Keratinocyte (primary cell): ENCODE measurements around the gene MYRIP. TPM values are rescaled to one million over a fixed set of nuclear protein-coding genes. Genes with fewer than 3 reads are reported as not detected.

Experiments
- DNase-seq: peaks from one replicate; pipeline ENCODE4 v3.0.0-alpha.2; 2011; ENCODE audit warnings: low read depth, missing footprints, low spot score
- FAIRE-seq: peaks from 2 replicates; lab custom pipeline; 2011; peaks lifted over from hg19 to GRCh38; lab: Jason Lieb, UNC
- H2AFZ ChIP-seq: 2 replicates; pipeline ENCODE4 v1.6.0; 2012; ENCODE audit warnings: low read length, control low read depth, inconsistent platforms; ENCODE audit not compliant: control insufficient read depth
- H3K27ac ChIP-seq: 2 replicates; pipeline ENCODE4 v1.5.1; 2011; ENCODE audit warnings: low read length; ENCODE audit not compliant: control insufficient read depth, insufficient read depth
- H3K27me3 ChIP-seq: 3 replicates; pipeline ENCODE4 v1.6.0; 2011; ENCODE audit warnings: low read length; ENCODE audit not compliant: control insufficient read depth, insufficient read depth; ENCODE audit errors: extremely low read depth
- H3K36me3 ChIP-seq, 2 experiments: 2 replicates in 1 of 2; 3 replicates in 1 of 2; pipeline ENCODE4 v1.5.1; 2011; ENCODE audit warnings: low read length in 2 of 2, mild to moderate bottlenecking in 1 of 2; ENCODE audit not compliant: control insufficient read depth in 2 of 2, insufficient read depth in 2 of 2; ENCODE audit errors: extremely low read depth in 1 of 2
- H3K4me1 ChIP-seq: 3 replicates; pipeline ENCODE4 v1.5.1; 2011; ENCODE audit warnings: low read length; ENCODE audit not compliant: control insufficient read depth, insufficient read depth; ENCODE audit errors: extremely low read depth
- H3K4me2 ChIP-seq: 3 replicates; pipeline ENCODE4 v1.6.0; 2011; ENCODE audit warnings: low read depth, low read length; ENCODE audit not compliant: control insufficient read depth, insufficient read depth; ENCODE audit errors: extremely low read depth
- H3K4me3 ChIP-seq, 3 experiments: fragments of 200-600 bp in 1 of 3; sonication (generic) in 1 of 3; 2 replicates in 2 of 3; 3 replicates in 1 of 3; pipeline ENCODE4 v1.5.1; 2011 to 2016; ENCODE audit warnings: low read length in 3 of 3, mild to moderate bottlenecking in 3 of 3, control low read depth in 2 of 3, inconsistent platforms in 1 of 3, low read depth in 1 of 3, mixed read lengths in 1 of 3, mixed run types in 1 of 3, moderate library complexity in 1 of 3; ENCODE audit not compliant: control insufficient read depth in 2 of 3, insufficient read depth in 2 of 3; ENCODE audit errors: extremely low read depth in 1 of 3
- H3K79me2 ChIP-seq: 2 replicates; pipeline ENCODE4 v1.6.0; 2012; ENCODE audit warnings: low read length; ENCODE audit not compliant: control insufficient read depth, insufficient read depth
- H3K9ac ChIP-seq: 3 replicates; pipeline ENCODE4 v1.6.0; 2011; ENCODE audit warnings: low read length; ENCODE audit not compliant: control insufficient read depth, insufficient read depth; ENCODE audit errors: extremely low read depth
- H3K9me1 ChIP-seq: 3 replicates; pipeline ENCODE4 v1.6.0; 2011; ENCODE audit warnings: low read length; ENCODE audit not compliant: control insufficient read depth, insufficient read depth; ENCODE audit errors: extremely low read depth
- H3K9me3 ChIP-seq: 2 replicates; pipeline ENCODE4 v1.5.1; 2012; ENCODE audit warnings: low read depth, low read length; ENCODE audit not compliant: control insufficient read depth
- H4K20me1 ChIP-seq: 3 replicates; pipeline ENCODE4 v1.6.0; 2011; ENCODE audit warnings: low read length; ENCODE audit not compliant: control insufficient read depth, insufficient read depth; ENCODE audit errors: extremely low read depth
- CTCF ChIP-seq, 3 experiments: IDR thresholded peaks in 1 of 3; conservative IDR thresholded peaks in 1 of 3; optimal IDR thresholded peaks in 1 of 3; 2 replicates in 2 of 3; 3 replicates in 1 of 3; pipeline versions ENCODE3 to v1.5.1; 2011; ENCODE audit warnings: low read length in 3 of 3, mild to moderate bottlenecking in 3 of 3, moderate library complexity in 2 of 3, control low read depth in 1 of 3, inconsistent platforms in 1 of 3; ENCODE audit not compliant: insufficient read depth in 2 of 3; ENCODE audit errors: extremely low read depth in 1 of 3
- EZH2 ChIP-seq: IDR thresholded peaks from one replicate; pipeline ENCODE4 v1.6.1; 2012; ENCODE audit warnings: inconsistent platforms, mild to moderate bottlenecking, low read length, moderate library complexity
- dilution Hi-C: fragments of 300-500 bp; cut with MboI; formaldehyde crosslinking; loops from one replicate; pipeline ENCODE4 v1.7.0; 2020; ENCODE audit warnings: low sequenced_read_pairs; ENCODE audit not compliant: extremely low pct_ligation_motif_present
- polyA plus RNA-seq, 5 experiments: library from polyadenylated mRNA; depleted of rRNA in 3 of 5; stranded (reverse) in 3 of 5; stranded (forward) in 1 of 5; unstranded in 1 of 5; fragments of >200 nt; gene quantifications; 1 replicate in 1 of 5; 2 replicates in 3 of 5; 3 replicates in 1 of 5; pipeline versions ENCODE4 v1.2.1 to v1.2.3, GENCODE V29; 2011 to 2012; ENCODE audit warnings: missing spikeins in 2 of 5, low read depth in 1 of 5, low replicate concordance in 1 of 5

MYRIP gene
- polyA plus RNA-seq, 1 donor (not counting 4 experiments of a cell fraction or from before 2014, with no cell fraction given): 0.01 TPM

GRCh38 chr3:40249168-40249567 is 439.8 kb downstream of the MYRIP start:
- dilution Hi-C loops: no loop called here
- no peak for FAIRE-seq

GRCh38 chr3:40254491-40254890 is 445.1 kb downstream of the MYRIP start:
- dilution Hi-C loops: no loop called here
- H3K9me1 ChIP-seq: no peaks in the 10 kb centered on the region
- H3K9ac ChIP-seq: no peak overlapping the region
- no peaks in the 10 kb centered on the region for H3K36me3 ChIP-seq
- no peaks in the 10 kb centered on the region for H3K27me3 ChIP-seq
- H3K9me3 ChIP-seq: no peaks in the 10 kb centered on the region
- no peak overlapping the region for H3K4me2 ChIP-seq
- FAIRE-seq: no peak
- no peak for TF ChIP-seq CTCF (optimal IDR thresholded peaks at IDR 0.05 in 1 of 3, IDR thresholded peaks at IDR 0.05 in 1 of 3, conservative IDR thresholded peaks at IDR 0.05 in 1 of 3; ENCODE audit: extremely low read depth in 1 of 3, insufficient read depth in 2 of 3, low read length in 3 of 3)
- no peak for TF ChIP-seq EZH2
- DNase-seq: no peak
- no peaks in the 10 kb centered on the region for H4K20me1 ChIP-seq
- H3K4me3 ChIP-seq: no peak overlapping the region
- H3K4me1 ChIP-seq: peaks cover 9% of the 10 kb centered on the region
- no peak overlapping the region for H2AFZ ChIP-seq
- no peaks in the 10 kb centered on the region for H3K79me2 ChIP-seq
- H3K27ac ChIP-seq: no peak overlapping the region

More at GRCh38 chr3:40249168-40249567, 439.8 kb downstream of the MYRIP start:
- H3K9me3 ChIP-seq: no peaks in the 10 kb centered on the region
- H3K9ac ChIP-seq: no peak overlapping the region
- no peak overlapping the region for H2AFZ ChIP-seq
- no peak for DNase-seq
- H3K79me2 ChIP-seq: no peaks in the 10 kb centered on the region
- peaks cover 4% of the 10 kb centered on the region for H3K27me3 ChIP-seq
- H3K4me1 ChIP-seq: no peaks in the 10 kb centered on the region
- no peaks in the 10 kb centered on the region for H3K9me1 ChIP-seq
- H3K4me2 ChIP-seq: no peak overlapping the region
- TF ChIP-seq CTCF (optimal IDR thresholded peaks at IDR 0.05 in 1 of 3, IDR thresholded peaks at IDR 0.05 in 1 of 3, conservative IDR thresholded peaks at IDR 0.05 in 1 of 3; ENCODE audit: extremely low read depth in 1 of 3, insufficient read depth in 2 of 3, low read length in 3 of 3) (no peak), EZH2 (no peak)
- H4K20me1 ChIP-seq: no peaks in the 10 kb centered on the region
- no peaks in the 10 kb centered on the region for H3K36me3 ChIP-seq
- H3K4me3 ChIP-seq: no peak overlapping the region
- no peak overlapping the region for H3K27ac ChIP-seq
